ENCODE data around the gene ZNF462.
"Not testable (repeated sequence)": the region's sequence is repeated elsewhere in the genome, so short reads cannot be mapped to it uniquely, and the experiment has no call there.

ZNF462 gene

DNA sequence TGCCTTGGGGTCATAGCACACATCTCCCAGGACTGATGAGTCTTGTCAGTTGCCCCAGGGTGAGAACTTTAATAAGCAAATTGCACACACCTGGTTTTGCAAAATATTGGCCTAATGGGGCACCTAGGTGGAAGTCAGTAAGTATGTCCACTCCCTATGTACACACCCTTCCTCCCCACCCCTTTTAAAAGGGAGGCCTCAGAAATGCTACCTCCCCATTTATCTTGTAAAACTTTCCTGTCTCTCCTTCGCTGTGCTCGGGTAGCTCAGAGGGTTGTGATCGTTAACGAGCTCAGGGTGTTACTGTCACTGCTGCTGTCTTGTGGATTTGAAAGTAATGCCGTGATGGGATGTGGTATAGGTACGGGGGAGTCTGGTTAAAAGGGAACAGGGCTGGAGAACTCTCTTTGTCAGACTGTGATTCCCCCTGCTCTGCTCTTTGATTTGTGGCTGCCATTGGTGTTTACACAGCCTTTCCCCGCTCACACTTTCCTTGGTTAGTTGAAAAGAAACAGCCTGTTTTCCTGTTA is 26.2 kb downstream of the ZNF462 start:
- DNase-seq (ENCODE audit: low read depth in 2 of 2): no peak

DNA sequence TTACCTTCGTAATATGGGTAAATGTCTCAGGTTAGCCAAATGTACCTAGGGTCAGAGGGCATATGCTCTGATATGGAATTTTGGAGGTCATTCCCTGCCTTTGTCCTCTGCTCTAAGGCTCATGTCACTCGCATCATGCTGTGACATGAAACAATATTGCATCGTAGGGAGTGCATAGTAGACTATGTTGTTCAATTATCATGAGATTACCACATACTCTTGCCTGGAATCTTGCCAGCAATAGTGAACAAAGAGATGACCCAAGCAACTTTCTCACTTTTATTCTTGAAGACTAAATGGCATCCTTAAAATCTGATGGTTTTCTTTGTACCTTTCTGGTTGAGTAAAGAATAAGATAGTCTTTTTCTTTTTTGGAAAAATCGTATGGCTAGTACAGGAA is 27.6 kb downstream of the ZNF462 start:
- DNase-seq (ENCODE audit: low read depth in 2 of 2): no peak

DNA sequence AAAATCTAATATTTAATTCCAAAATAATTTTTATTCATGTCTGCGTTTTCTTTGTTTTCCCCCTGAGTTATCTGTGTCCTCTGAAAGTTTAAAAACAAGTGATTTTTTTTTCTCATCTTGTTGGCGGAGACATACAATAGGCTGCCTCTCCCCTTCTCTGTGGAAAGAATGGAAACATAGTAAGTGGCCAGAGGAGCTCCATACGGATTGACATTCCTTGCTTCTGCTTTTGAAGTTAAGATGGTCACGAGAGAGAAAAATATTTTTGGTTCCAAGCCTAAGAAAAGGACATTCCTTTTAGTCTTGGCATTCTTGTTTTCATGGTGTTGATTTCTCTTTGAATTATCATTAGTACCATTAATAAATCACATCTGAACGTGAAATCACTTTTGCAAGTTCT is 28.3 kb downstream of the ZNF462 start:
- no peak for DNase-seq (ENCODE audit: low read depth in 2 of 2)

DNA sequence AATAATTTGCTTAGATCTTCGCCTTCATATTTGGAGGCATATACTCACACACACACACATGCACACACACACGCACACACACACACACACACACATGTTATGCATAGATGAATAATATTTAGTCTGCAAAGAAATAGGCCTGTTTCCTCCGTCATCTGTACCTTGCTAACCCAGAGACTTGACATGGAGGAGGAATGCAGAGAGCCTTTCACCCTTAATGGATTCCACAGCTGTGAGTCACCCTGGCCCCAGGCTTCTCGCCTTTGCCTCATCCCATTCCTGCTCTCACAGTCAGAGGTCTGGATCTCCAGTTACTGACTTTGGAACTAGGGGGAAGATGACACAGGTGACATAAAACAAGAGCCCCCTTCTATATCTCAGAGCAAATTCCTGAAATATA is 29.7 kb downstream of the ZNF462 start:
- no peak for DNase-seq (ENCODE audit: low read depth in 2 of 2)

DNA sequence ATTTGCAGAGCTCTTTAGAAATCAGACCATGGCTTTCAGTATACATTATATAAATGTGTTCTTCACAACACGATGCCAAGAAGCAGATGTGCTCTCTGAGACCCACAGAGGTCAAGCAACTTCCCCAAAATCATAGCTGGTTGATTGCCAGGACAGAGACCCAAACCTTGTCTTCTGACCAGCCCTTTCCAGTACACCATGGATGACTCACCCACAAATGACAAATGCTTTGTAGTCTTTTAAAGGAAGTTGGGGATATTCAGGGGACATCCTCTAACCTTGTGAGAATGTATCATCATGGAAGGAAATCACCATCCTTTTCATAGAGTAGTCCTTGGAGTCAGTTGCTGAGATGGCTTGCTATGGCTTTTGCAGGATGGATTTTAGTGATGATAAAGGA is 30.1 kb downstream of the ZNF462 start:
- DNase-seq (ENCODE audit: low read depth in 2 of 2): no peak

DNA sequence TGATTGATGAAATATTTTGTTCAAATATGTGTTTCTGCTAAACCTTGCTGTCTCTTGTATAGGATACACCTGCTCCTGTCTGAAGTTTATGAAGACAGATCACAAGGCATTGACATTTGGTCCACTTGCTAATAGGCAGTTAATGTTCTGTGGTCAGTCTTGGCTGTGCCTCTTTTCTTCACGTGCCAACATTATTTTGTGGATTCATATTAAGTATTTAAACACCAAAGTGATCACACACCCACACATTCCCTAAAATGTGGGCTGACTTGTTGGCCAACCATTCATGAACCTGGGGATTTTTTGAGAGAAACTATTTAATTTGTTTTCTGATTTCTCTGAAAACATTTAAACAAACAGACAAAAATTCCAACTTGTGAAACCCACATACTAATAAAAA is 33.7 kb downstream of the ZNF462 start:
- no peak for DNase-seq (ENCODE audit: low read depth in 2 of 2)

DNA sequence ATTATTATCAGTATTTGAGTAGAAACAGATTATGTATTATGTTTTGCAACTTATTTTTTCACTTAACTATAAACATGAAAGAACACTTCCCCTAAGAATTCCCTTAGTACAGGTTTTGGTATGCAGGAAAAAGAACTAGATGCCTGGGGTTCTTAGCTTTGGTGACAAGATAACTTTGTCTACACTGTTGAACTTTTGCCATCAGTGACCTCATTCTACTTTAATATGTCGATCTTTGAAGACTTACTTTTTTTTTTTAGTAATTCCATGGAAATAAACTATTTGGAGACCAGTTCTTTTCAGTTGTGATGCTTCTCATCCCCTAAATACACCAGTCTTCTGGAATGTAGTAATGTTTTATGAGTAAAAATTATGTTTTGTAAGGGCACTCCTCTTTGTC is 34.3 kb downstream of the ZNF462 start:
- no peak for DNase-seq (ENCODE audit: low read depth in 2 of 2)

DNA sequence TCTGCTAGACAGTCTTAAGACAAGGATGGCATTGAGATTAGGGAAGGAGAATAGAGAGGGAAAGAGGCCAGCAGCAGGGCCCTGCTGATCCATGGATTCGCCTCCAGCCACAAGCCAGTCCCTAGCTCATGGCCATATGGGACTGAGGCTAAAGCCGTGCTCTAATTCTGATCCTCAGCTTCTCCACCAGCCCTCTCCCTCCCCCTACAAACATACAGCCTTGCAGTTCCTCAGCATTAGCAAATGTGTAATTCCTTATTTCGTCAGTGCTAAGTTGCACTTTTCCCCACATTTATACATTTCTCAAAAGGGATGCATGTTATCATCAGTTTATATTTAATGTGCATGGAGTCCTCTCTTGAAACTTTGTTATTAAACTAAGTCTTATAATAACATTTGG is 34.8 kb downstream of the ZNF462 start:
- no peak for DNase-seq (ENCODE audit: low read depth in 2 of 2)

DNA sequence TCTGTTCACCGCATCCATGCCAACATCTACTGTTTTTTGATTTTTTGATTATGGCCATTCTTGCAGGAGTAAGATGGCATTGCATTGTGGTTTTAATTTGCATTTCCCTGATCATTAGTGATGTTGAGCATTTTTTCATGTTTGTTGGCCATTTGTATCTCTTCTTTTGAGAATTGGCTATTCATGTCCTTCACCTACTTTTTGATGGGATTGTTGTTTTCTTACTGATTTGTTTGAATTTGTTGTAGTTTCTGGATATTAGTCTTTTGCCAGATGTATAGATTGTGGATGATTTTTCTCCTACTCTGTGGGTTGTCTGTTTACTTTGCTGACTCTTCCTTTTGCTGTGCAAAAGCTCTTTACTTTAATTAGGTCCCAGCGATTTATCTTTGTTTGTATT is 37.6 kb downstream of the ZNF462 start:
- not testable (repeated sequence) for DNase-seq (ENCODE audit: low read depth in 2 of 2)

DNA sequence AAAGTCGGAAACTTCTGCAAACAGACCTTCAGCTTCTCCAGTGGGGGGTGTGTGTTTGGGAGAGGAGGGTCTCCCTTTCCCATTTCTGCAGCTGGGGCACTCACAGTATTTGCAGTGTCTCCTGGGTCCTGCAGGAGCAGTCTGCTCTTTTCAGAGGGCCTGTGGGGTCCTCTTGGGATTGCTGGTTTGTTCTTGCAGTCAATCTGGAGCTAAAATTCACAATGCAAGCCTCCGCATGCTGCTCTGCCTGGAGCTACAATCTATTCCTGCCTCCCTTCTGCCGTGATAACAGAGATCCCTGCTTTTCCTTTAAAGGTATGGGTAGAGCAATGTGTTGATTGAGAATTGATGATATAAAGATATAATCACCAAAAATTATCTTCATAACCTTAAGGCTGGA is 43.2 kb downstream of the ZNF462 start:
- no peak for DNase-seq (ENCODE audit: low read depth in 2 of 2)

DNA sequence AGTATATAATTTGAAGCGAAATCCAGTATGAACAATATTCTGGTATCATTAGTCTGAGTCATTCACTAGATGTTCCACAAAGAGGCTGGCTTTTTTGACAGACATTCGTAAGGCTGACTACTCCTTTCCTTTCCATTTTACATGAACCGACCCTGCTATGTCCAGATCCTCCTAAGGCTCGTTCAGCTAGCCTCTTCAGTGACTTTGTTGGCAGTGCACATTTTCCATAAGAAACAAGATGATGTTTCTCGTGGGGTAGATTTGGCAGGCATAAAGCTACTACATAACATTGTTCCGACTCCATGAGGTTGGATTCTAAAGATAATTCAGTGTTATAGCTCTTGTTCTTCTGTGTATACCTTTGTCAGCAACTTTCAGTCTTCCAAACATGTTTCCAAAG is 49.0 kb downstream of the ZNF462 start:
- no peak for DNase-seq (ENCODE audit: low read depth in 2 of 2)

DNA sequence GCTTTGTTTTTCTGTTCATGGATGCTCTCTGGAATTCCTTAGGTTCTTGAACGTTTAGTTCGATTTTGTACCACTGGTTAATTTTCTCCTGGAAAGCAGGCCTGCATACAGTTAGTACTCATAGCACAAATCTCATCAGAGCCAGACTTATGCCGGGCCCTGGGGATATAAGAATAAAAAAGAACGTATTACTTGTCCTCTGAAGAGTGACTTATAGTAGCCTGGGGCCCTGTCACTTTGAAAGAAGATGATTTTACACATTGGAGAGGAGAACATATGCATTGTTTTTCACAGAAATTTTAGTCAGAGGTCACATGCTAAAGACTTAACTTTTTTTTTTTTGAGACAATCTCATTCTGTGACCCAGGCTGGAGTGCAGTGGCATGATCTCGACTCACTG is 50.3 kb downstream of the ZNF462 start:
- no peak for DNase-seq (ENCODE audit: low read depth in 2 of 2)

DNA sequence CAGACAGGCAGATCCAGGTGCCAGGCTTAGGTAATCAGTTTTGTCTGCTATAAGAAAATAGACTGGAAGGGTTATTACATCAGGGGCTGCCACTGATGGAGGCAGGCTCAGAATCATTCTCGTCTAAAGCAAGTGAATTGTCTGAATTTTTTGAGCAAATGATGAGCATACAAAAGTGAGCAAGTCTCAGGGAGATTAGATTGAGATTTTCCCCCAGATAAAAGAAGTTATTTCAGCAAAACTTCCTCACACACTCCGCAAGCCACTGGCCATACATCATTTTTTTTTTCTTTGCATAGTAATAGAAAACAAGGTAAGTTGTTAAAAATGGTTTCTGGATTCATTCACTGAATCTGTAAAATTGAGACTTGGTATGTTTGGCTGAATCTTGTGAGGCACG is 52.9 kb downstream of the ZNF462 start:
- no peak for DNase-seq (ENCODE audit: low read depth in 2 of 2)

DNA sequence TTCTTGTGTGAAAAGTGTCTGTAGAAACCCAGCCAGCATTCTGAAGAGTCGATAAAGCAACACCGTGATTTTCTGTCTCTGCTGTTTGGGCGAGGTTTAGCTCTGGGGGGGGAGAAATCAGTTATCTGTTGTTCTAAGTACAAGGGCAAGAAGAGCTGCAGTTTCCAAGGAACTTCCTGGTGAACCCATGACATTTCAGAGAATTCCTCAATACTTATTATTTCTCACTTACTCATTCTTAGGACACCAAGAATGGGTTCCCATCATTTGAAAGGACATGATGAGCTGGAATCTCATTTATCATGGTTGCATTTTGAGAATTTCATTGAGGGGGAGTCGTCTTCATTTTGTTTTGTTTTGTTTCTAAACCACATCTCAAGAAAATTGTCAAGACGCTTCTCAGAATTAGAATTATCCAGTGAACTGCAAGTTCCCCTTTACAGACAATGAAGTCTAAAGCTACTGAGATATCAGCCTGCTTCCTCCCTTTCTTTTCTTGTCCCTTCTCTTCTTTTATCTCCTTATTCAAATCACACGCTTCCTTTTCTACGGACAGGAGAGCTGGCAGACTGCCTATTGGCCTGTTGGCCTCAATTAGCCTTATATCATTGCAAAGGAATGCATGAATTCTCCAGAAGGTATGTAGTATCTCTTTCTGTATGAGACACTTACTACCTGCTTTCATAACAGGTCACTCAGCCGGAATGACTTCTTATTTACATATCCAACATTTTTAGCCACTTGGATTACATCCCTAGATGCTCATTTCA is 53.7 kb downstream of the ZNF462 start:
- DNase-seq (ENCODE audit: low read depth in 2 of 2): no peak

DNA sequence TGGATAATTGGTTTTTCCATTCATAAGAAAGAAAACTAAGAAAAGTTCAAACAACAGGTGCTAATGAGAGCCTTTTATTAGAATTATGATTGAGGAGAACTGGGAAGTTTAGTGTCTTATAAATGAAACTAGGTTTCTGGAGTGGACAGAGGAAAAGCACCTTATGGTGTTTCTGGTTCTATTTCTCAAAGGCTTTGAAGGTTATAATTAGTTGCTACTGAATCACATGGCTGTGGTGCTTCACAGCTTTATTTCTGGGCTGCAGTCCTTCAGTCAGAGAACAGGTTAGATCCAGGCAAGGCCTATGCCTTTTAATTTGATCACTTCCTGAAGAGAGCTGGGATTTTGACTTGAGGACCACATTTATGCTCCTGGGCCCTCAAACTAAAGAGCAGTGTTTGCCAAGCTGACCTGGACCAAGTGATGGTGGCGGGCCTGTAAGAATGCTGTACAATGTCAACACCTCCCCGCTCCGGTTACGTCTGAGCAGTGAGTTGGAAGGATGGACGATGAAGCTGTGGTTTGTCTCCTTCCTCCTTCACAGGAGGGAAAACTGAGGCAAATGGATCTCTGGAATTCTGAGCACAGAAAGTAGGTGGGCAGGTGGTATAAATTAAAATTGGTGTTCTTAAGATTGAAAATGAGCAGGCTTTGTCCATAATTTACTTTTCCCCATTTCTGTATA is 56.0 kb downstream of the ZNF462 start:
- DNase-seq (ENCODE audit: low read depth in 2 of 2): no peak

DNA sequence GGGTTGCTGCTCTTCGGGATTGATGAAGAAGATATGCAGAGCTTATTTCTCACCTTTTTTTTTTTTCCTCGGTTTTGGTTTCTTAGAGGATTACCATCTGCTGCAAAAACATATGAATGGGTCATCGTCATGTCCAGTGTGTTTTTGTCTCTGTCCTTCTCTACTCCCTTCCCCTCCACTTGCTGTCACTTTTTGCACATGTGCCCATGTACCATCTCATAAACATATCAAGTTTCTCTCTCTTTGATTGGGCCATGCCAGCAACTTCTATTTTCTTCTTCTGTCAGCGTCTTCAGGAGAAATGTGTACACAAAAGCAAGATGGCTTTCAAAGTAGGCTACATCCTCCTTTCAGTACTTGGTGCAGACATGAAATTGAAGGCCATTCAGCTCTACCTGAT is 57.1 kb downstream of the ZNF462 start:
- no peak for DNase-seq (ENCODE audit: low read depth in 2 of 2)

DNA sequence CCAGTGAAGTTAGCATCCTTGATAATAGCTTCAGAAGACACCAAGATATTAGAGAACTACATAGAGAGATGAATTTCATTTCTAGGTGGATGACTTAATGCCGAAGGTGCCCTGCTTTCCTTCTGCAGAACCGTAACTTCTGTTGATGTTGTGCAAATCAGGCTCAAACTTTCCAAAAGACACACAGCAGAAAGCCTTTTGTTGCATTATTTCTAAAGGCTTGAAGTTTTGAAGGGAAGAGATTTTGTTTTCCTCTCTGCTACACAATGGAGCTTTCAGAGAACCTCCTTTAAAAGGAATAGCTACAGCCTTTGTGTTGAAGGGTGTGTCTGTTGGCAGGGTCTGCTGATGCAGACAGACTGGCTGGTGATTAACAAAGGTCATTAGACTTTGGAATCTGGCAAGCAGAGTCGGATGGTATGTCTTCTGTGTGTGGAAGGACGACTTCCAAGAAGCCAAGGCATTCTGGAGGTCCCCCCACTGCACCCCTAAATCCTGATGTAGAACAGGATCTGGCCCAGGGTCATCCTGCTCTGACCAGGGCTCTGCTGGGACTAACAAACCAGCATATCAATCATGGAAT is 57.8 kb downstream of the ZNF462 start:
- no peak for DNase-seq (ENCODE audit: low read depth in 2 of 2)

DNA sequence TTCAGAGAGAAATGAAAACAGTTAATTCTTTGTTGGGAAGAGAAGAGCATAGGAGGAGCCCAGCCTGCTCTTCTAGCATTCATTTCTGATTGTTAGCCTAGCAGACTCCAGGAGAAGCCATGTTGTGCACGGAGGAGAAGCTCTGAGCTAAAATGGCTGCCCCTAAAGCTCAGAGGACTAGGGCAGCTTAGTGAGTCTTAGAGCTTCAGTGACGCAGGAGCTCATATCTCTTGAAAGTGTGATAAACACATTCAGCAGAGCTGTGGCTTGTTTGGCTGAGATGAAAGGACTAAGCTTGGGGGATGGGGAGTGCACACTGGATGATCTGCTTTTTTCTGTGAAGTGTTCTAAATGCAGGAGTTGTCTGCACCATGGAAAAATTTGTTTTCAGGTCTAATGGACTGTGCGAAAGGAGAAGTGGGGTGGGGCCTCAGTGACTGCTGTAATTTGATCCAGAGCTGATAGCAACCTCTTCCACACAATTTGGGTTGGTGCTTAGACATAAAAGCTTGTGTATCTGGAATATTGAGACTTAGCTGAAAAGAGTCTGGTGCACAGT is 58.5 kb downstream of the ZNF462 start:
- DNase-seq (ENCODE audit: low read depth in 2 of 2): no peak

DNA sequence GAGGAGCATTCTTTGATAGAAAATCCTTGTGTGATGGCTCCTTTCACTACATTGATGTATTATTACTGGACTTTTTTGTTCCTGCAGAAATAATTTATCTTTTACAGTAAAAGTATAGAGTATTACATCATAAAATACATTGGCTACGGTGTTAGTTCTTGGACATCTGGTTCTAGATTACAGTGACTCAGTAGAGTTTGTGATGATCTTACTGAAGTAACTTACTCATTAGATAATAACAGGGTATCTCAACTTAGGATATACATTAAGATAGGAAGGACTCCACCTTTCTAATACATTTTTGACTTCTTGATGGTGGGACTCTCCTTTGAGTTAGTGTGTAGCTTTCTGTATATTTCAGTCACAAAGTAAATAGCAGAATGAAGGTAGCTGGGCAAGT is 59.1 kb downstream of the ZNF462 start:
- no peak for DNase-seq (ENCODE audit: low read depth in 2 of 2)

DNA sequence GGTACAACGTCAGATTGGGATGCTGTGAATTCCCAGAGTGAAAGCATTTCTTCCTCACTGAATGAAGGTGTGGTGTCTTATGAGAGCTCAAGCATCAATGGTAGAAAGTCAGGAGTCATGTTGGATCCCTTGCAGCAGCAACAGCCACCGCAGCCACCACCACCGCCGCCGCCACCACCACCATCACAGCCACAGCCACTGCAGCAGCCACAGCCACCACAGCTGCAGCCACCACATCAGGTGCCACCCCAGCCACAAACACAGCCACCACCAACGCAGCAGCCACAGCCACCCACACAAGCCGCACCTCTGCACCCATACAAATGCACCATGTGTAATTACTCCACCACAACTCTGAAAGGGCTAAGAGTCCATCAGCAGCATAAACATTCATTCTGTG is 62.4 kb downstream of the ZNF462 start:
- DNase-seq (ENCODE audit: low read depth in 2 of 2): no peak

DNA sequence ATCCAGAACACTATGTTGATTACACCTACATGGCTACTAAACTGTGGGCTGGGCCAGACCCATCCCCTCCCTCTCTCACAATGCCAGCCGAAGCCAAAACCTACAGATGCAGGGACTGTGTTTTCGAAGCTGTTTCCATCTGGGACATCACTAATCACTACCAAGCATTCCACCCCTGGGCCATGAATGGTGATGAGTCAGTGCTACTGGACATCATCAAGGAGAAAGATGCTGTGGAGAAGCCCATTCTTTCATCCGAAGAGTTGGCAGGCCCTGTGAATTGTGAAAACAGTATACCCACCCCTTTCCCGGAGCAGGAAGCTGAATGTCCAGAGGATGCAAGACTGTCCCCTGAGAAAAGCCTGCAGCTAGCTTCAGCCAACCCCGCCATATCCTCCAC is 65.0 kb downstream of the ZNF462 start:
- no peak for DNase-seq (ENCODE audit: low read depth in 2 of 2)

DNA sequence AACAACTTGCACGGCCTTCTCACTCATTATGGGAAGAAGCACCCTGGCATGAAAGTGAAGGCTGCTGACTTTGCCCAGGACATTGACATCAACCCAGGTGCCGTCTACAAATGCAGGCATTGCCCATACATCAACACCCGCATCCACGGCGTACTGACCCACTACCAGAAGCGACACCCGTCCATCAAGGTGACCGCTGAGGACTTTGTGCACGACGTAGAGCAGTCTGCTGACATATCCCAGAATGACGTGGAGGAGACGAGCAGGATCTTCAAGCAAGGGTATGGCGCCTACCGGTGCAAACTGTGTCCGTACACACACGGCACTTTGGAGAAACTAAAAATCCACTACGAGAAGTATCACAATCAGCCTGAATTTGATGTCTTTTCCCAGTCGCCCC is 65.4 kb downstream of the ZNF462 start:
- no peak for DNase-seq (ENCODE audit: low read depth in 2 of 2)
